Measurements from ENCODE around the gene CCDC92. TPM values are rescaled to one million over a fixed set of nuclear protein-coding genes. Genes with fewer than 3 reads are reported as not detected.
"Not testable (repeated sequence)": the region's sequence is repeated elsewhere in the genome, so short reads cannot be mapped to it uniquely, and the experiment has no call there.

Gene CCDC92
- total and polyA plus RNA-seq, 2 donors: 9.1 to 49.8 TPM

- no peak overlapping the region for H3K4me3 ChIP-seq (ENCODE audit: low read depth, low read length)
- no peak overlapping the region for H3K27ac ChIP-seq (ENCODE audit: low read depth)
- no peak for DNase-seq (ENCODE audit: extremely low spot score)
- no peaks in the 10 kb centered on the region for H3K4me1 ChIP-seq (ENCODE audit: insufficient read depth)
- H3K36me3 ChIP-seq (ENCODE audit: insufficient read depth): no peaks in the 10 kb centered on the region
- WGBS: 61% methylated on average over 3 of the region's 3 CpGs
Measured at GRCh38 chr12:123919980-123920360, 52.7 kb downstream of the CCDC92 start.

- Histone ChIP-seq H3K4me3 (ENCODE audit: low read depth, low read length) (no peak overlapping the region), H3K36me3 (ENCODE audit: insufficient read depth) (no peaks in the 10 kb centered on the region), H3K4me1 (ENCODE audit: insufficient read depth) (no peaks in the 10 kb centered on the region), H3K27ac (ENCODE audit: low read depth) (no peak overlapping the region)
- 92% methylated on average over 19 of the region's 19 CpGs for WGBS
- DNase-seq (ENCODE audit: extremely low spot score): no peak
Measured at GRCh38 chr12:123917337-123917850, 55.2 kb downstream of the CCDC92 start.

- H3K36me3 ChIP-seq (ENCODE audit: insufficient read depth): no peaks in the 10 kb centered on the region
- no peak for DNase-seq (ENCODE audit: extremely low spot score)
- H3K27ac ChIP-seq (ENCODE audit: low read depth): no peak overlapping the region
- 86% methylated on average over 5 of the region's 5 CpGs for WGBS
- H3K4me3 ChIP-seq (ENCODE audit: low read depth, low read length): no peak overlapping the region
- no peaks in the 10 kb centered on the region for H3K4me1 ChIP-seq (ENCODE audit: insufficient read depth)
Measured at GRCh38 chr12:123916729-123917128, 55.9 kb downstream of the CCDC92 start.

- H3K4me1 ChIP-seq (ENCODE audit: insufficient read depth): no peaks in the 10 kb centered on the region
- no peak overlapping the region for H3K27ac ChIP-seq (ENCODE audit: low read depth)
- WGBS: 65% methylated on average over 20 of the region's 20 CpGs
- no peak overlapping the region for H3K4me3 ChIP-seq (ENCODE audit: low read depth, low read length)
- no peaks in the 10 kb centered on the region for H3K36me3 ChIP-seq (ENCODE audit: insufficient read depth)
- DNase-seq (ENCODE audit: extremely low spot score): no peak
Measured at GRCh38 chr12:123914726-123915333, 57.8 kb downstream of the CCDC92 start.

- no peak overlapping the region for H3K4me3 ChIP-seq (ENCODE audit: low read depth, low read length)
- H3K4me1 ChIP-seq (ENCODE audit: insufficient read depth): no peaks in the 10 kb centered on the region
- WGBS: 72% methylated on average over 25 of the region's 25 CpGs
- no peak for DNase-seq (ENCODE audit: extremely low spot score)
- H3K36me3 ChIP-seq (ENCODE audit: insufficient read depth): no peaks in the 10 kb centered on the region
- H3K27ac ChIP-seq (ENCODE audit: low read depth): no peak overlapping the region
Measured at GRCh38 chr12:123912415-123913380, 59.9 kb downstream of the CCDC92 start.

DNA sequence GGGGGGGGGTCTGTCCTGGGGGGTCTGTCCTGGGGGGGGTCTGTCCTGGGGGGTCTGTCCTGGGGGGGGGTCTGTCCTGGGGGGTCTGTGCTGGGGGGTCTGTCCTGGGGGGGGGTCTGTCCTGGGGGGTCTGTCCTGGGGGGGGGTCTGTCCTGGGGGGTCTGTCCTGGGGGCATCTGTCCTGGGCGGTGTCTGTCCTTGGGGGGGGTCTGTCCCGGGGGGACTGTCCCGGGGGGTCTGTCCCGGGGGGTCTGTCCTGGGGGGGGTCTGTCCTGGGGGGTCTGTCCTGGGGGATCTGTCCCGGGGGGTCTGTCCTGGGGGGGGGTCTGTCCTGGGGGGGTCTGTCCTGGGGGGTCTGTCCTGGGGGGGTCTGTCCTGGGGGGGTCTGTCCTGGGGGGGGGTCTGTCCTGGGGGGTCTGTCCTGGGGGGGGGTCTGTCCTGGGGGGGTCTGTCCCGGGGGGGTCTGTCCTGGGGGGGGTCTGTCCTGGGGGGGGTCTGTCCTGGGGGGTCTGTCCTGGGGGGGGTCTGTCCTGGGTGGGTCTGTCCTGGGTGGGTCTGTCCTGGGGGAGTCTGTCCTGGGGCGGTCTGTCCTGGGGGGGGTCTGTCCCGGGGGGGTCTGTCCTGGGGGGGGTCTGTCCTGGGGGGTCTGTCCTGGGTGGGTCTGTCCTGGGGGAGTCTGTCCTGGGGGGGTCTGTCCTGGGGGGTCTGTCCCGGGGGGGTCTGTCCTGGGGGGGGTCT is 60.8 kb downstream of the CCDC92 start:
- H3K4me3 ChIP-seq (ENCODE audit: low read depth, low read length); H3K4me1 ChIP-seq (ENCODE audit: insufficient read depth); H3K36me3 ChIP-seq (ENCODE audit: insufficient read depth); H3K27ac ChIP-seq (ENCODE audit: low read depth); DNase-seq (ENCODE audit: extremely low spot score): not testable (repeated sequence)
- 83% methylated on average over 9 of the region's 9 CpGs for WGBS

DNA sequence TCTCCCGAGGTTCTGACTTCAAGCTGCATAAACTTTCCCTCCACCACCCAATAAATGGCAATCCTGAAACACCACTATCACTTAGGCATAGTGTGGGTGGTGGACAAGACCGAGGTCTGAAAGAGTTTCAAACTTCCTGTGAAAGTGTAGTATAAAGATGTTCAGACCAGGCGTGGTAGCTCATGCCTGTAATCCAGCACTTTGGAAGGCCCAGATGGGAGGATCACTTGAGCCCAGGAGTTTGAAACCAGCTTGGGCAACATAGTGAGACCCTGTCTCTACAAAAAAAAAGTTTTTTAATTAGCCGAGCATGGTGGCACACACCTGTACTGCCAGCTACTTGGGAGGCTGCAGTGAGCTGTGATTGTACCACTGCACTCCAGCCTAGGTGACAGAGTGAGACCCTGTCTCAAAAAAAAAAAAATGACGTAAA is 61.9 kb downstream of the CCDC92 start:
- 64% methylated on average over 5 of the region's 5 CpGs for WGBS

DNA sequence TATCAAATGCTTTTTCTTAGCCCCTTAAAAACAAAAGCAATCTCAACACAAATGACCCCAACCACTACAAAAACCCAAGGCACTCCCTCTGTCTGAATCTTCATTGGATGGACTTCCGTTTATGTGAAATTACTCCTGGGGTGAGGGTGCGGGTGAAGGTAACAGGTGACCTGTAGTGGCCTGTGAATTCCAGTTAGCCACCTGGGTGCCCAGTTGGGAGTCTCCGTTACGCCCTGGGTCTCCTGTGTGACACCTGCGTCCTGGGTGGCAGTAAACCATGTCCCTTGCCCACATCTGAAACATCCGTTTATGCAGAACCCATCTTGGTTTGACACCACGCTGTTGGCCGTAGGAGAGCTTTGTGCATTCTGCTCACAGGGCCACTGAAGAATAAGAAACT is 62.6 kb downstream of the CCDC92 start:
- Histone ChIP-seq H3K36me3 (ENCODE audit: insufficient read depth) (no peaks in the 10 kb centered on the region), H3K27ac (ENCODE audit: low read depth) (no peak overlapping the region), H3K4me1 (ENCODE audit: insufficient read depth) (no peaks in the 10 kb centered on the region), H3K4me3 (ENCODE audit: low read depth, low read length) (no peak overlapping the region)
- WGBS: 89% methylated on average over 8 of the region's 8 CpGs
- DNase-seq (ENCODE audit: extremely low spot score): no peak

More for the DNA sequence above, 61.9 kb downstream of the CCDC92 start:
- Histone ChIP-seq H3K4me3 (ENCODE audit: low read depth, low read length) (no peak overlapping the region), H3K4me1 (ENCODE audit: insufficient read depth) (no peaks in the 10 kb centered on the region), H3K27ac (ENCODE audit: low read depth) (no peak overlapping the region), H3K36me3 (ENCODE audit: insufficient read depth) (no peaks in the 10 kb centered on the region)
- DNase-seq (ENCODE audit: extremely low spot score): no peak

- no peaks in the 10 kb centered on the region for H3K36me3 ChIP-seq (ENCODE audit: insufficient read depth)
- no peak overlapping the region for H3K27ac ChIP-seq (ENCODE audit: low read depth)
- no peak for DNase-seq (ENCODE audit: extremely low spot score)
- no peak overlapping the region for H3K4me3 ChIP-seq (ENCODE audit: low read depth, low read length)
- no peaks in the 10 kb centered on the region for H3K4me1 ChIP-seq (ENCODE audit: insufficient read depth)
- WGBS: 79% methylated on average over 37 of the region's 37 CpGs
Measured at GRCh38 chr12:123908884-123909725, 63.5 kb downstream of the CCDC92 start.

DNA sequence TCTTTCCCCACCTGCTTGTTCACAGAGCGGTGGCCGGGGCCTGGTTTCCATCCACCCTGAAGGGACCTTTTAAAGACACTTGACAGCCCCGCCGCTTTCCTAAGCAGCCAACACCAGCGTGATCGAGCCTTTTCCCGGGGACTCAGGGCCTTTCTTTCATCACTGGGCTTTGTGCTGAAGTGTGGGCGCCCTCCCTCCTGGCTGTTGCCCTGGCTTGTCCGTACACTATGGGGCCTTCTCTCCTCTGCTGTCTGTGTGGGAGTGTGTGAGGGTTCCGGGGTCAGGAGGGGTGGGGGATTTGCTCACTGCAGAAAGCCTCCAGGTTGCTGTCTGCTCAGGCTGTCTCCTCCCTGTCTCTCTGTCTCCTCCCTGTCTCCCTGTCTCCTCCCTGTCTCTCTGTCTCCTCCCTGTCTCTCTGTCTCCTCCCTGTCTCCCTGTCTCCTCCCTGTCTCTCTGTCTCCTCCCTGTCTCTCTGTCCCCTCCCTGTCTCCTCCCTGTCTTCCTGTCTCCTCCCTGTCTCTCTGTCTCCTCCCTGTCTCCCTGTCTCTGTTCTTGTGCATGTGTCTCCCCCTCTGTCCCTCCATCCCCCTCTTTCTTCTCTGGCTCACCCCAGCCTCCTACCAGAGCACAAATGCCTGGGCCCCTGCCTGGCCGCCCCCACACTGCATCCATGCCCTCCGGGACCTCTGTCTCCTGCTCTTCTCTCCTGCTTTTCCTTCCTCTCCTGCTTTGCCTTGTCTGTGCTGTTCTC is 64.7 kb downstream of the CCDC92 start:
- DNase-seq (ENCODE audit: extremely low spot score): no peak
- WGBS: 51% methylated on average over 12 of the region's 12 CpGs

GRCh38 chr12:123906711-123907420 is 65.8 kb downstream of the CCDC92 start:
- 91% methylated on average over 7 of the region's 7 CpGs for WGBS
- no peak for DNase-seq (ENCODE audit: extremely low spot score)
- H3K4me3 ChIP-seq (ENCODE audit: low read depth, low read length): no peak overlapping the region
- H3K27ac ChIP-seq (ENCODE audit: low read depth): no peak overlapping the region
- H3K36me3 ChIP-seq (ENCODE audit: insufficient read depth): no peaks in the 10 kb centered on the region
- no peaks in the 10 kb centered on the region for H3K4me1 ChIP-seq (ENCODE audit: insufficient read depth)

More for the DNA sequence above, 64.7 kb downstream of the CCDC92 start:
- no peaks in the 10 kb centered on the region for H3K4me1 ChIP-seq (ENCODE audit: insufficient read depth)
- no peak overlapping the region for H3K27ac ChIP-seq (ENCODE audit: low read depth)
- H3K4me3 ChIP-seq (ENCODE audit: low read depth, low read length): no peak overlapping the region
- no peaks in the 10 kb centered on the region for H3K36me3 ChIP-seq (ENCODE audit: insufficient read depth)
